Transverse colon (tissue), 4 donors: Measurements from ENCODE around the gene TLL2. TPM values are rescaled to one million over a fixed set of nuclear protein-coding genes. Genes with fewer than 3 reads are reported as not detected.

ENCODE experiments used
- DNase-seq: peaks from one replicate; pipeline ENCODE4 v3.0.0-alpha.2; 2019
- H3K27ac ChIP-seq, 4 donors: fragments of 200-600 bp; sonication (generic); 2 replicates each; pipeline ENCODE4 v1.5.1; 2016 to 2018; ENCODE audit warnings: inconsistent platforms in 4 of 4
- H3K27me3 ChIP-seq: fragments of 200-600 bp; sonication (generic); 2 replicates; pipeline ENCODE4 v1.5.1; 2017; ENCODE audit warnings: inconsistent platforms
- H3K36me3 ChIP-seq, 4 donors: fragments of 200-600 bp; sonication (generic); 2 replicates each; pipeline ENCODE4 v1.5.1; 2017 to 2019; ENCODE audit warnings: inconsistent platforms in 4 of 4
- H3K4me1 ChIP-seq, 4 donors: fragments of 200-600 bp; sonication (generic); 2 replicates each; pipeline ENCODE4 v1.5.1; 2017 to 2020; ENCODE audit warnings: inconsistent platforms in 4 of 4
- H3K4me3 ChIP-seq, 4 donors: fragments of 200-600 bp; sonication (generic); 1 replicate in 1 of 4; 2 replicates in 3 of 4; pipeline versions ENCODE4 v1.5.1 to v1.6.1; 2017 to 2019; ENCODE audit warnings: inconsistent platforms in 4 of 4
- H3K9me3 ChIP-seq, 2 donors: fragments of 200-600 bp; sonication (generic); 2 replicates each; pipeline ENCODE4 v1.5.1; 2017 to 2019; ENCODE audit warnings: inconsistent platforms in 2 of 2
- CTCF ChIP-seq, 5 experiments: fragments of 200-600 bp in 3 of 5; fragments of 450-650 bp in 2 of 5; sonication (generic) in 3 of 5; IDR thresholded peaks; 1 replicate in 2 of 5; 2 replicates in 3 of 5; pipeline ENCODE4 v1.5.1; 2016 to 2017; ENCODE audit warnings: antibody characterized with exemption in 5 of 5, inconsistent platforms in 3 of 5, mild to moderate bottlenecking in 2 of 5, moderate library complexity in 1 of 5
- EP300 ChIP-seq: sonication (generic); formaldehyde crosslinking; IDR thresholded peaks from one replicate; pipeline ENCODE4 v1.6.1; 2017; ENCODE audit warnings: antibody characterized with exemption, low read depth
- POLR2A ChIP-seq: fragments of 450-650 bp; IDR thresholded peaks from one replicate; pipeline ENCODE4 v1.6.1; 2016; ENCODE audit warnings: antibody characterized with exemption, mild to moderate bottlenecking, moderate library complexity
- POLR2AphosphoS5 ChIP-seq, 3 donors: sonication (generic); formaldehyde crosslinking; IDR thresholded peaks; one replicate each; pipeline ENCODE4 v1.6.1; 2016; ENCODE audit warnings: antibody characterized with exemption in 3 of 3
- WGBS, 2 donors: methylation state at CpG; one replicate each; pipeline ENCODE4 v1.1.5; 2018; ENCODE audit warnings: low coverage in 1 of 2; 5-methylcytosine and 5-hydroxymethylcytosine counted together
- in situ Hi-C, 4 donors: fragments of 200-750 bp; cut with MboI; loops; one replicate each; pipeline versions ENCODE4 v1.15.0 to v1.15.1; 2017; ENCODE audit warnings: low sequenced_read_pairs in 3 of 4, low pct_ligation_motif_present in 1 of 4, low pct_unique_long_range_greater_than_20kb in 1 of 4
- intact Hi-C: fragments of 100-400 bp; cut with DNase I; formaldehyde crosslinking; loops from one replicate; pipeline ENCODE4 v1.15.1; 2023; ENCODE audit warnings: low total_unique reads
- total RNA-seq, 4 donors: library from RNA; depleted of rRNA; stranded (reverse); fragments of >200 nt; gene quantifications; one replicate each; pipeline ENCODE4 v1.1.0, GENCODE V29; 2016

The TLL2 gene
- total RNA-seq, 4 donors from 2014 or later: 0.32 to 0.96 TPM; not detected in 2

GRCh38 chr10:96500519-96500918 lies 13.2 kb downstream of the TLL2 start:
- 72% methylated on average over 7 of the region's 7 CpGs; no CpG with 5 or more reads in 1 of the 2 donors for WGBS, 2 donors
- no peaks in the 10 kb centered on the region for H3K36me3 ChIP-seq
- TF ChIP-seq POLR2A (no peak), EP300 (no peak), POLR2AphosphoS5 (IDR thresholded peaks at IDR 0.05) (no peak), CTCF (IDR thresholded peaks at IDR 0.05) (no peak)

GRCh38 chr10:96500050-96500449 lies 13.7 kb downstream of the TLL2 start:
- H3K4me1 ChIP-seq: no peaks in the 10 kb centered on the region
- in situ Hi-C loops (loop anchor here in 2 of 4 donors (10.0 to 25.0 kb wide), 2 partner anchors 105 to 113 kb away; no protein-coding TSS in a partner anchor), intact Hi-C loops (no loop called here)
- H3K27me3 ChIP-seq: no peaks in the 10 kb centered on the region
- DNase-seq: no peak
- H3K27ac ChIP-seq: no peak overlapping the region
- 96 to 100% methylated on average over 2 to 3 of the region's 3 CpGs for WGBS, 2 donors
- H3K36me3 ChIP-seq: no peaks in the 10 kb centered on the region
- no peak overlapping the region for H3K4me3 ChIP-seq
- TF ChIP-seq POLR2A: no peak
- TF ChIP-seq POLR2AphosphoS5 (IDR thresholded peaks at IDR 0.05): no peak
- no peak for TF ChIP-seq EP300
- no peak for TF ChIP-seq CTCF (IDR thresholded peaks at IDR 0.05)
- no peaks in the 10 kb centered on the region for H3K9me3 ChIP-seq

More at GRCh38 chr10:96500519-96500918, 13.2 kb downstream of the TLL2 start:
- H3K4me3 ChIP-seq: no peak overlapping the region
- no peaks in the 10 kb centered on the region for H3K4me1 ChIP-seq
- no peaks in the 10 kb centered on the region for H3K9me3 ChIP-seq
- DNase-seq: no peak
- in situ Hi-C loops: loop anchor here in 2 of 4 donors (10.0 to 25.0 kb wide), 2 partner anchors 106 to 113 kb away; no protein-coding TSS in a partner anchor
- no peak overlapping the region for H3K27ac ChIP-seq
- H3K27me3 ChIP-seq: no peaks in the 10 kb centered on the region
- intact Hi-C loops: no loop called here

GRCh38 chr10:96497391-96497790 lies 16.3 kb downstream of the TLL2 start:
- H3K4me3 ChIP-seq: no peak overlapping the region
- H3K27me3 ChIP-seq: no peaks in the 10 kb centered on the region
- in situ Hi-C loops (no loop called here), intact Hi-C loops (no loop called here)
- H3K9me3 ChIP-seq: no peaks in the 10 kb centered on the region
- no peak for TF ChIP-seq POLR2AphosphoS5 (IDR thresholded peaks at IDR 0.05)
- no peak for TF ChIP-seq EP300
- TF ChIP-seq CTCF (IDR thresholded peaks at IDR 0.05): no peak
- TF ChIP-seq POLR2A: no peak
- H3K36me3 ChIP-seq: no peaks in the 10 kb centered on the region
- no peaks in the 10 kb centered on the region for H3K4me1 ChIP-seq
- H3K27ac ChIP-seq: no peak overlapping the region
- DNase-seq: no peak
- 71% methylated on average over 5 of the region's 5 CpGs for WGBS, 2 donors

- no peaks in the 10 kb centered on the region for H3K36me3 ChIP-seq
- H3K4me3 ChIP-seq: no peak overlapping the region
- H3K27ac ChIP-seq: no peak overlapping the region
- in situ Hi-C loops (no loop called here), intact Hi-C loops (no loop called here)
- H3K4me1 ChIP-seq: no peaks in the 10 kb centered on the region
- DNase-seq: no peak
- no peak for TF ChIP-seq CTCF (IDR thresholded peaks at IDR 0.05)
- no peak for TF ChIP-seq EP300
- no peak for TF ChIP-seq POLR2A
- TF ChIP-seq POLR2AphosphoS5 (IDR thresholded peaks at IDR 0.05): no peak
- H3K27me3 ChIP-seq: no peaks in the 10 kb centered on the region
- 57 to 62% methylated on average over 5 to 6 of the region's 6 CpGs for WGBS, 2 donors
- no peaks in the 10 kb centered on the region for H3K9me3 ChIP-seq
These were observed 17.3 kb downstream of the TLL2 start for GRCh38 chr10:96496281-96496925.
